IMR-90 (cell line): ENCODE measurements around the gene NGEF. TPM values are rescaled to one million over a fixed set of nuclear protein-coding genes. Genes with fewer than 3 reads are reported as not detected.
A peak's percentile ranks its signal among the peaks of the same experiment; 100 is the strongest.

ENCODE experiments used
- ATAC-seq: fragments of 200-7000 bp; cut with Tn5 transposase; 2 replicates; pipeline ENCODE4 v1.9.1; 2020; ENCODE audit warnings: low read depth, mild to moderate bottlenecking, moderate library complexity
- BruUV-seq: library from RNA; stranded (reverse); fragments of 400-500 nt; replicated peaks from 2 replicates; lab custom pipeline; 2021; lab: Mats Ljungman, UMichigan
- CTCF ChIA-PET: fragments of 300-600 bp; formaldehyde crosslinking; extraction: SDS; loops from one replicate; lab custom pipeline; 2021; ENCODE audit warnings: antibody characterized with exemption; lab: Yijun Ruan, JAX
- POLR2A ChIA-PET: fragments of 300-600 bp; sonication (Branson Sonifier 250); formaldehyde crosslinking; loops from one replicate; lab custom pipeline; 2022; ENCODE audit warnings: antibody characterized with exemption; ENCODE audit not compliant: unreplicated experiment; lab: Charles Lee
- DNase-seq: peaks from one replicate; pipeline ENCODE4 v3.0.0; 2013
- H2AFZ ChIP-seq: replicated peaks from 2 replicates; pipeline ENCODE3; 2013; ENCODE audit warnings: low read length, mild to moderate bottlenecking; ENCODE audit not compliant: poor library complexity
- H2AK5ac ChIP-seq: 2 replicates; pipeline ENCODE4 v1.6.1; 2013; ENCODE audit warnings: low read depth, low read length, inconsistent platforms
- H2AK9ac ChIP-seq: replicated peaks from 2 replicates; pipeline ENCODE3; 2013; ENCODE audit warnings: mild to moderate bottlenecking, low read depth, low read length, moderate library complexity; ENCODE audit not compliant: poor library complexity
- H2BK120ac ChIP-seq: 2 replicates; pipeline ENCODE4 v1.6.1; 2013; ENCODE audit warnings: low read depth, low read length, inconsistent platforms
- H2BK15ac ChIP-seq: 3 replicates; pipeline ENCODE4 v1.6.1; 2013; ENCODE audit warnings: low read depth, low read length, inconsistent platforms
- H2BK20ac ChIP-seq: 2 replicates; pipeline ENCODE4 v1.6.1; 2013; ENCODE audit warnings: low read depth, mild to moderate bottlenecking, inconsistent platforms, low read length, moderate library complexity
- H2BK5ac ChIP-seq: 2 replicates; pipeline ENCODE4 v1.6.1; 2013; ENCODE audit warnings: mild to moderate bottlenecking, low read depth, low read length, inconsistent platforms; ENCODE audit not compliant: poor library complexity, severe bottlenecking
- H3K14ac ChIP-seq: replicated peaks from 2 replicates; pipeline ENCODE4 v1.6.1; 2013; ENCODE audit warnings: low read depth, low read length, inconsistent platforms
- H3K18ac ChIP-seq: 2 replicates; pipeline ENCODE4 v1.6.1; 2013; ENCODE audit warnings: low read depth, low read length, control low read depth
- H3K23ac ChIP-seq: 2 replicates; pipeline ENCODE4 v1.6.1; 2013; ENCODE audit warnings: low read depth, low read length, inconsistent platforms
- H3K27ac ChIP-seq: 2 replicates; pipeline ENCODE4 v1.5.1; 2013; ENCODE audit warnings: mild to moderate bottlenecking, control low read depth, low read length; ENCODE audit not compliant: insufficient read depth
- H3K27me3 ChIP-seq: 2 replicates; pipeline ENCODE4 v1.6.1; 2013; ENCODE audit warnings: low read length; ENCODE audit not compliant: control insufficient read depth, insufficient read depth
- H3K36me3 ChIP-seq: 2 replicates; pipeline ENCODE4 v1.6.1; 2013; ENCODE audit warnings: low read length, mixed read lengths; ENCODE audit not compliant: control insufficient read depth, insufficient read depth
- H3K4ac ChIP-seq: 2 replicates; pipeline ENCODE4 v1.6.1; 2013; ENCODE audit warnings: low read depth, low read length, inconsistent platforms
- H3K4me1 ChIP-seq: 2 replicates; pipeline ENCODE4 v1.6.1; 2013; ENCODE audit warnings: low read length, mixed read lengths; ENCODE audit not compliant: control insufficient read depth, insufficient read depth
- H3K4me2 ChIP-seq: 2 replicates; pipeline ENCODE4 v1.6.1; 2013; ENCODE audit warnings: low read depth, mild to moderate bottlenecking, control low read depth, low read length, moderate library complexity
- H3K4me3 ChIP-seq: 2 replicates; pipeline ENCODE4 v1.5.1; 2013; ENCODE audit warnings: low read depth, mild to moderate bottlenecking, control low read depth, low read length, moderate library complexity; ENCODE audit not compliant: insufficient read depth
- H3K56ac ChIP-seq: 2 replicates; pipeline ENCODE4 v1.6.1; 2013; ENCODE audit warnings: low read length, inconsistent platforms; ENCODE audit not compliant: insufficient read depth; ENCODE audit errors: extremely low read depth
- H3K79me1 ChIP-seq, 2 experiments: 2 replicates each; pipeline ENCODE4 v1.6.1; 2013; ENCODE audit warnings: low read length in 2 of 2, inconsistent platforms in 1 of 2, low read depth in 1 of 2
- H3K9ac ChIP-seq: 2 replicates; pipeline ENCODE4 v1.6.1; 2013; ENCODE audit warnings: low read depth, low read length, control low read depth
- H3K9me1 ChIP-seq: 2 replicates; pipeline ENCODE4 v1.6.1; 2013; ENCODE audit warnings: low read length, inconsistent platforms; ENCODE audit not compliant: insufficient read depth
- H3K9me3 ChIP-seq: 2 replicates; pipeline ENCODE4 v1.6.1; 2013; ENCODE audit warnings: low read length; ENCODE audit not compliant: control insufficient read depth, insufficient read depth
- H4K20me1 ChIP-seq: 2 replicates; pipeline ENCODE4 v1.6.1; 2013; ENCODE audit warnings: low read length, inconsistent platforms; ENCODE audit not compliant: insufficient read depth
- H4K5ac ChIP-seq: 2 replicates; pipeline ENCODE4 v1.6.1; 2013; ENCODE audit warnings: mild to moderate bottlenecking, low read depth, low read length, control low read depth
- H4K8ac ChIP-seq, 2 experiments: 2 replicates each; pipeline ENCODE4 v1.6.1; 2013; ENCODE audit warnings: low read depth in 2 of 2, low read length in 2 of 2, control low read depth in 1 of 2, inconsistent platforms in 1 of 2
- H4K91ac ChIP-seq: 2 replicates; pipeline ENCODE4 v1.6.1; 2013; ENCODE audit warnings: low read depth, low read length, inconsistent platforms; ENCODE audit not compliant: insufficient read depth
- BHLHE40 ChIP-seq: fragments of 150-350 bp; IDR thresholded peaks from 2 replicates; pipeline ENCODE4 v1.6.1; 2016; ENCODE audit warnings: mild to moderate bottlenecking, low read depth, low read length
- CEBPB ChIP-seq: IDR thresholded peaks from 2 replicates; pipeline ENCODE4 v1.6.1; 2012; ENCODE audit warnings: low read depth, low read length, improper control_type of control experiment
- CHD1 ChIP-seq: IDR thresholded peaks from 2 replicates; pipeline ENCODE4 v1.6.1; 2012; ENCODE audit warnings: low read depth, low read length, improper control_type of control experiment
- FOS ChIP-seq: fragments of 150-350 bp; IDR thresholded peaks from 2 replicates; pipeline ENCODE4 v1.6.1; 2016; ENCODE audit warnings: low read depth, low read length
- MAFK ChIP-seq: IDR thresholded peaks from 2 replicates; pipeline ENCODE4 v1.6.1; 2012; ENCODE audit warnings: low read depth, low read length, improper control_type of control experiment
- MAZ ChIP-seq: IDR thresholded peaks from 2 replicates; pipeline ENCODE4 v1.6.1; 2012; ENCODE audit warnings: low read depth, mild to moderate bottlenecking, low read length, improper control_type of control experiment, moderate library complexity, borderline replicate concordance
- MXI1 ChIP-seq: IDR thresholded peaks from 2 replicates; pipeline ENCODE4 v1.6.1; 2012; ENCODE audit warnings: low read depth, mild to moderate bottlenecking, low read length, moderate library complexity, borderline replicate concordance
- NFE2L2 ChIP-seq: fragments of 150-350 bp; IDR thresholded peaks from 2 replicates; pipeline ENCODE4 v1.6.1; 2016; ENCODE audit warnings: low read depth, mild to moderate bottlenecking, low read length
- POLR2A ChIP-seq: IDR thresholded peaks from 2 replicates; pipeline ENCODE4 v1.6.1; 2012; ENCODE audit warnings: mild to moderate bottlenecking, low read depth, low read length
- RAD21 ChIP-seq: IDR thresholded peaks from 2 replicates; pipeline ENCODE4 v1.6.1; 2012; ENCODE audit warnings: low read length, improper control_type of control experiment
- RCOR1 ChIP-seq: IDR thresholded peaks from 2 replicates; pipeline ENCODE4 v1.6.1; 2012; ENCODE audit warnings: mild to moderate bottlenecking, low read length, improper control_type of control experiment; ENCODE audit not compliant: insufficient replicate concordance
- RFX5 ChIP-seq: IDR thresholded peaks from 2 replicates; pipeline ENCODE4 v1.8.0; 2012; ENCODE audit warnings: low read depth, mild to moderate bottlenecking, low read length, moderate library complexity
- SMC3 ChIP-seq: fragments of 150-350 bp; IDR thresholded peaks from 2 replicates; pipeline ENCODE4 v1.6.1; 2016; ENCODE audit warnings: low read depth, mild to moderate bottlenecking, antibody characterized with exemption, low read length, moderate library complexity
- WGBS, 2 experiments: methylation state at CpG; one replicate each; pipeline versions ENCODE4 v1.1.5 to v1.1.7; 2013; ENCODE audit warnings: missing lambda C conversion rate in 2 of 2; ENCODE audit not compliant: insufficient read length in 1 of 2; ENCODE audit errors: extremely low coverage in 2 of 2; 5-methylcytosine and 5-hydroxymethylcytosine counted together
- dilution Hi-C: fragments of 300-500 bp; cut with HindIII; formaldehyde crosslinking; loops from one replicate; pipeline ENCODE4 v1.14.3; 2018; ENCODE audit warnings: low sequenced_read_pairs; ENCODE audit not compliant: unreplicated experiment
- in situ Hi-C: fragments of 300-500 bp; cut with MboI; formaldehyde crosslinking; loops from 3 replicates; pipeline ENCODE4 v1.14.3; 2019; ENCODE audit warnings: low sequenced_read_pairs, inconsistent platforms, mixed read lengths
- intact Hi-C: fragments of 100-400 bp; cut with micrococcal nuclease; formaldehyde crosslinking; loops from 2 replicates; pipeline ENCODE4 v1.10.0; 2022
- polyA plus RNA-seq, 3 experiments: library from polyadenylated mRNA; depleted of rRNA; stranded (reverse); fragments of >200 nt; gene quantifications; 2 replicates each; pipeline ENCODE4 v1.2.3, GENCODE V29; 2012; ENCODE audit warnings: low replicate concordance in 1 of 3
- total RNA-seq: library from RNA; depleted of rRNA; stranded (reverse); fragments of >200 nt; gene quantifications from 2 replicates; pipeline ENCODE4 v1.2.3, GENCODE V29; 2012
- TF ChIP-seq, protein P1 (sequence below): fragments of 150-350 bp; IDR thresholded peaks from 2 replicates; pipeline ENCODE4 v1.6.1; 2016; ENCODE audit warnings: low read depth, mild to moderate bottlenecking, low read length, moderate library complexity, borderline replicate concordance
- TF ChIP-seq, protein P2 (sequence below): conservative IDR thresholded peaks from 2 replicates; pipeline ENCODE4 v1.5.1; 2012; ENCODE audit warnings: mild to moderate bottlenecking, low read depth, low read length, improper control_type of control experiment
- TF ChIP-seq, protein P3 (sequence below): fragments of 150-350 bp; IDR thresholded peaks from 2 replicates; pipeline ENCODE4 v1.6.1; 2017; ENCODE audit warnings: mild to moderate bottlenecking, antibody characterized with exemption, low read length, low read depth

Gene NGEF
- total and polyA plus RNA-seq, 2 of the 4 experiments (the other 2 are of a cell fraction) = 1.1 to 1.7 TPM

DNA sequence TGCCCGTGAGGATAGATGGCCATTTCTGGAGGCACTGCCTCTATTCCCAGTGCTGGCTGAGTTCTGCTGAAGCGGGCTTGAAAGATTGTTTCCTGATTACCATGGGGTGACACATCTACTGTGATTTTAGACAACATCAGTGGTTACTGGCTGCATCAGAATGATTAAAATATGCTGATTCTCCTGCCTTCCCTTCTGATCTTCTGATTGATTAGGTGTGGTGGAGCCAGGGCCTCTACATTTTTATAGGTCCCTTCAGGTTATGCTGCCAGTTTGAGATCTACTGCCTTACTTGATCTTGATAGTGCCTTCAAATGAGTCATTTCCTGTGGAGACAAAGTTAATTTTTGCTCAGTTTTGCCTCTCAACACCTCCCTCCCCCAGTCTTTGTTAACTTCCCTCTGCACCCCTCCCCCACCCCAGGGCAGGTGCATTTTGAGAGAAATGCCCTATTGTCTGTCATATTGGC is 174.6 kb downstream of the NGEF start:
- TF ChIP-seq CHD1 = no peak
- no peak for TF ChIP-seq FOS
- TF ChIP-seq RCOR1 = no peak
- TF ChIP-seq MAFK = no peak
- no peak for TF ChIP-seq MAZ
- no peak for TF ChIP-seq POLR2A
- no peak for TF ChIP-seq RFX5
- TF ChIP-seq MXI1 = no peak
- TF ChIP-seq NFE2L2 = no peak
- TF ChIP-seq, protein P1, sequence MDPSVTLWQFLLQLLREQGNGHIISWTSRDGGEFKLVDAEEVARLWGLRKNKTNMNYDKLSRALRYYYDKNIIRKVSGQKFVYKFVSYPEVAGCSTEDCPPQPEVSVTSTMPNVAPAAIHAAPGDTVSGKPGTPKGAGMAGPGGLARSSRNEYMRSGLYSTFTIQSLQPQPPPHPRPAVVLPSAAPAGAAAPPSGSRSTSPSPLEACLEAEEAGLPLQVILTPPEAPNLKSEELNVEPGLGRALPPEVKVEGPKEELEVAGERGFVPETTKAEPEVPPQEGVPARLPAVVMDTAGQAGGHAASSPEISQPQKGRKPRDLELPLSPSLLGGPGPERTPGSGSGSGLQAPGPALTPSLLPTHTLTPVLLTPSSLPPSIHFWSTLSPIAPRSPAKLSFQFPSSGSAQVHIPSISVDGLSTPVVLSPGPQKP = no peak
- TF ChIP-seq CEBPB = no peak
- no peak for TF ChIP-seq SMC3
- TF ChIP-seq, protein P2, sequence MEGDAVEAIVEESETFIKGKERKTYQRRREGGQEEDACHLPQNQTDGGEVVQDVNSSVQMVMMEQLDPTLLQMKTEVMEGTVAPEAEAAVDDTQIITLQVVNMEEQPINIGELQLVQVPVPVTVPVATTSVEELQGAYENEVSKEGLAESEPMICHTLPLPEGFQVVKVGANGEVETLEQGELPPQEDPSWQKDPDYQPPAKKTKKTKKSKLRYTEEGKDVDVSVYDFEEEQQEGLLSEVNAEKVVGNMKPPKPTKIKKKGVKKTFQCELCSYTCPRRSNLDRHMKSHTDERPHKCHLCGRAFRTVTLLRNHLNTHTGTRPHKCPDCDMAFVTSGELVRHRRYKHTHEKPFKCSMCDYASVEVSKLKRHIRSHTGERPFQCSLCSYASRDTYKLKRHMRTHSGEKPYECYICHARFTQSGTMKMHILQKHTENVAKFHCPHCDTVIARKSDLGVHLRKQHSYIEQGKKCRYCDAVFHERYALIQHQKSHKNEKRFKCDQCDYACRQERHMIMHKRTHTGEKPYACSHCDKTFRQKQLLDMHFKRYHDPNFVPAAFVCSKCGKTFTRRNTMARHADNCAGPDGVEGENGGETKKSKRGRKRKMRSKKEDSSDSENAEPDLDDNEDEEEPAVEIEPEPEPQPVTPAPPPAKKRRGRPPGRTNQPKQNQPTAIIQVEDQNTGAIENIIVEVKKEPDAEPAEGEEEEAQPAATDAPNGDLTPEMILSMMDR = no peak
- TF ChIP-seq, protein P3, sequence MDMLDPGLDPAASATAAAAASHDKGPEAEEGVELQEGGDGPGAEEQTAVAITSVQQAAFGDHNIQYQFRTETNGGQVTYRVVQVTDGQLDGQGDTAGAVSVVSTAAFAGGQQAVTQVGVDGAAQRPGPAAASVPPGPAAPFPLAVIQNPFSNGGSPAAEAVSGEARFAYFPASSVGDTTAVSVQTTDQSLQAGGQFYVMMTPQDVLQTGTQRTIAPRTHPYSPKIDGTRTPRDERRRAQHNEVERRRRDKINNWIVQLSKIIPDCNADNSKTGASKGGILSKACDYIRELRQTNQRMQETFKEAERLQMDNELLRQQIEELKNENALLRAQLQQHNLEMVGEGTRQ = no peak
- TF ChIP-seq RAD21 = no peak
- no peak for TF ChIP-seq BHLHE40
- Histone ChIP-seq H2BK20ac (no peak overlapping the region), H3K79me1 (peaks cover 9 to 27% of the 10 kb centered on the region in 2 experiments), H2BK5ac (no peak overlapping the region), H3K18ac (no peak overlapping the region), H2AFZ (no peak overlapping the region), H4K20me1 (no peaks in the 10 kb centered on the region; the same call in 1 of the 2 replicates), H4K8ac (no peak overlapping the region), H4K5ac (no peak overlapping the region), H2BK120ac (no peak overlapping the region), H4K91ac (no peak overlapping the region), H2AK5ac (no peak overlapping the region), H3K9me1 (no peaks in the 10 kb centered on the region), H3K4ac (no peak overlapping the region), H2AK9ac (no peak overlapping the region), H3K36me3 (peaks cover 28% of the 10 kb centered on the region), H3K23ac (no peak overlapping the region), H3K4me2 (no peak overlapping the region), H3K9me3 (no peaks in the 10 kb centered on the region), H3K4me3 (no peak overlapping the region), H3K27me3 (no peaks in the 10 kb centered on the region), H3K56ac (no peak overlapping the region), H3K9ac (no peak overlapping the region), H2BK15ac (no peak overlapping the region), H3K27ac (no peak overlapping the region), H3K4me1 (peaks cover 5% of the 10 kb centered on the region), H3K14ac (no peak overlapping the region)
- in situ Hi-C loops (no loop called here), dilution Hi-C loops (no loop called here), intact Hi-C loops (no loop called here)
- BruUV-seq = no TSS peak
- DNase-seq = peak; percentile 29
- 43% methylated on average over 1 of the region's 2 CpGs; no CpG with 5 or more reads in 1 of the 2 experiments for WGBS, 2 experiments
- POLR2A ChIA-PET = no interaction called here
- CTCF ChIA-PET = no interaction called here
- ATAC-seq = peak; percentile 35; the same call in 1 of the 2 replicates
